OCI-LY7 (cell line): ENCODE measurements around the gene PRCC.

Source experiments
- CTCF ChIP-seq: fragments of 200-600 bp; sonication (generic); conservative IDR thresholded peaks from 2 replicates; pipeline ENCODE4 v1.5.1; 2014; ENCODE audit warnings: mild to moderate bottlenecking, antibody characterized with exemption, low read length, moderate library complexity, mixed read lengths
- EZH2phosphoT487 ChIP-seq: fragments of 200-600 bp; sonication (generic); IDR thresholded peaks from 2 replicates; pipeline ENCODE4 v1.6.1; 2018; ENCODE audit warnings: low read depth, borderline replicate concordance, mild to moderate bottlenecking, mixed run types, antibody characterized with exemption, low read length, moderate library complexity, mixed read lengths

DNA sequence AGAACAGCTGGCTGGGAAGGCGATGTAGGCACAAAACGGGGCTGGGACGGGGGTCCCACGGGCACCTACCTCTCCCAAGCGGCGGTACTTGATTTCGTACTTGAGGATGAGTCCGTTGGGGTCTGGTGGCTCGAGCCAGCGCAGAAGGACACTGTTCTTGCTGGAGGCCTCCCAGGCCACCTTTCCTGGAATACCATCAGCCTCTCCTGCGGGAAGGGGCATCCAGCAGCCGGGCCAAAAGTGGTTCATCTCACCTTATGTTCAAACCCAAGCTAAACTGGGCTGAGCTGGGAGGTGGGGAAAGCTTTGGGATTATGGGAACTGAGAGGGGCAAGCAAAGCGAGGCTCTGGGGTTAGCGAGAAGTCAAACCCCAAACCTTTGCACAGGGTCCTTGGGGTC is 77.3 kb downstream of the PRCC start:
- TF ChIP-seq CTCF (no peak), EZH2phosphoT487 (no peak)
